AG08395 (cell line): ENCODE measurements around the gene FARP1.

Source experiments
- DNase-seq: peaks from one replicate; pipeline ENCODE4 v3.0.0; 2012; ENCODE audit warnings: mixed read lengths, low spot score

FARP1 gene

GRCh38 chr13:98447130-98447529 lies 304.2 kb downstream of the FARP1 start:
- DNase-seq, result no peak

GRCh38 chr13:98447881-98448641 lies 305.2 kb downstream of the FARP1 start:
- DNase-seq, result peak; percentile 43

GRCh38 chr13:98448642-98448928 lies 305.7 kb downstream of the FARP1 start:
- no peak for DNase-seq

GRCh38 chr13:98449273-98449672 lies 306.4 kb downstream of the FARP1 start:
- no peak for DNase-seq

GRCh38 chr13:98450026-98450425 lies 307.1 kb downstream of the FARP1 start:
- DNase-seq, result no peak

- DNase-seq, result no peak
Observed at GRCh38 chr13:98450539-98451111, 307.7 kb downstream of the FARP1 start.

- DNase-seq, result no peak
Observed at GRCh38 chr13:98451676-98452470, 309.0 kb downstream of the FARP1 start.

- DNase-seq, result no peak
Observed at GRCh38 chr13:98452851-98453843, 310.3 kb downstream of the FARP1 start.

GRCh38 chr13:98454389-98454881 lies 311.5 kb downstream of the FARP1 start:
- peak; percentile 84 for DNase-seq

GRCh38 chr13:98456413-98456845 lies 313.5 kb downstream of the FARP1 start:
- DNase-seq, result no peak

- DNase-seq, result no peak
Observed at GRCh38 chr13:98457053-98457452, 314.2 kb downstream of the FARP1 start.

- DNase-seq, result no peak
Observed at GRCh38 chr13:98458431-98458830, 315.5 kb downstream of the FARP1 start.

GRCh38 chr13:98459171-98459681 lies 316.3 kb downstream of the FARP1 start:
- DNase-seq, result no peak

- DNase-seq, result no peak
Observed at GRCh38 chr13:98459721-98460370, 317.0 kb downstream of the FARP1 start.

- DNase-seq, result peak; percentile 32
Observed at GRCh38 chr13:98460516-98460915, 317.6 kb downstream of the FARP1 start.

GRCh38 chr13:98461486-98462240 lies 318.8 kb downstream of the FARP1 start:
- no peak for DNase-seq

- no peak for DNase-seq
Observed at GRCh38 chr13:98462241-98462882, 319.5 kb downstream of the FARP1 start.

GRCh38 chr13:98462946-98463345 lies 320.1 kb downstream of the FARP1 start:
- DNase-seq, result no peak

- DNase-seq, result peak; percentile 66
Observed at GRCh38 chr13:98466634-98467236, 323.8 kb downstream of the FARP1 start.
